Mucosa of descending colon (tissue), 3 donors: ENCODE data around the gene AMER3. TPM values are rescaled to one million over a fixed set of nuclear protein-coding genes. Genes with fewer than 3 reads are reported as not detected.

Source experiments
- ATAC-seq: fragments of 200-7000 bp; cut with Tn5 transposase; one replicate; pipeline ENCODE4 v1.9.1; 2020; ENCODE audit warnings: mild to moderate bottlenecking, moderate library complexity
- DNase-seq, 3 donors: peaks; one replicate each; pipeline ENCODE4 v3.0.0-alpha.2; 2020
- H3K36me3 ChIP-seq: fragments of 200-600 bp; one replicate; pipeline ENCODE4 v1.8.0; 2021; ENCODE audit warnings: low read depth, mild to moderate bottlenecking
- H3K4me1 ChIP-seq: fragments of 200-600 bp; one replicate; pipeline ENCODE4 v1.8.0; 2021; ENCODE audit warnings: low read depth, mild to moderate bottlenecking
- H3K4me3 ChIP-seq: fragments of 200-600 bp; one replicate; pipeline ENCODE4 v1.8.0; 2021; ENCODE audit warnings: mild to moderate bottlenecking
- H3K9me3 ChIP-seq: fragments of 200-600 bp; one replicate; pipeline ENCODE4 v1.8.0; 2021; ENCODE audit warnings: mild to moderate bottlenecking
- CTCF ChIP-seq: fragments of 200-600 bp; IDR thresholded peaks from one replicate; pipeline ENCODE4 v1.8.0; 2022; ENCODE audit warnings: antibody characterized with exemption, mild to moderate bottlenecking
- intact Hi-C, 2 donors: fragments of 100-400 bp; cut with DNase I in 1 of 2; cut with micrococcal nuclease in 1 of 2; formaldehyde crosslinking; loops; one replicate each; pipeline versions ENCODE4 v1.11.0 to v1.11.1; 2022; cut with DNase I, micrococcal nuclease
- total RNA-seq, 3 donors: library from RNA; stranded (reverse); fragmentation: NEBNext Ultra II Directional in 2 of 3; extraction: Animal tissue kit (Norgen Biotek cat#: 25700) in 2 of 3; gene quantifications; one replicate each; pipeline versions ENCODE4 v1.2.1 to v1.2.4, GENCODE V29; 2021 to 2023
- donor health status: DM: no; HTN: no; CAD: no; lungs with moderate emphysema.
- donor health status: DM: no; HTN: no; CAD: no.
- donor health status: DM: no; HTN: yes; CAD: no.

The AMER3 gene
- total RNA-seq, 3 donors from 2014 or later, result 0.16 to 0.55 (median 0.52) TPM

- no peak for TF ChIP-seq CTCF
- DNase-seq (no peak), ATAC-seq (no peak)
- Histone ChIP-seq H3K4me3 (no peak overlapping the region), H3K4me1 (no peaks in the 10 kb centered on the region), H3K36me3 (no peaks in the 10 kb centered on the region), H3K9me3 (no peaks in the 10 kb centered on the region)
- intact Hi-C loops, result no loop called here
Measured at GRCh38 chr2:130776550-130776949, 21.2 kb downstream of the AMER3 start.

- no peak for TF ChIP-seq CTCF
- no peak overlapping the region for H3K4me3 ChIP-seq
- no peak for ATAC-seq
- DNase-seq, result no peak
- no peaks in the 10 kb centered on the region for H3K36me3 ChIP-seq
- intact Hi-C loops, result no loop called here
- H3K4me1 ChIP-seq, result no peaks in the 10 kb centered on the region
- H3K9me3 ChIP-seq, result no peaks in the 10 kb centered on the region
Measured at GRCh38 chr2:130778781-130779180, 23.4 kb downstream of the AMER3 start.

GRCh38 chr2:130785466-130786055 is 30.2 kb downstream of the AMER3 start:
- Histone ChIP-seq H3K4me3 (no peak overlapping the region), H3K4me1 (no peaks in the 10 kb centered on the region), H3K9me3 (no peaks in the 10 kb centered on the region), H3K36me3 (no peaks in the 10 kb centered on the region)
- no peak for ATAC-seq
- DNase-seq, result no peak
- intact Hi-C loops, result no loop called here
- TF ChIP-seq CTCF, result no peak

- intact Hi-C loops, result no loop called here
- Histone ChIP-seq H3K9me3 (no peaks in the 10 kb centered on the region), H3K4me1 (no peaks in the 10 kb centered on the region), H3K4me3 (no peak overlapping the region), H3K36me3 (no peaks in the 10 kb centered on the region)
- ATAC-seq, result no peak
- no peak for DNase-seq
- no peak for TF ChIP-seq CTCF
Measured at GRCh38 chr2:130786076-130786475, 30.7 kb downstream of the AMER3 start.

GRCh38 chr2:130787841-130788240 is 32.5 kb downstream of the AMER3 start:
- no peaks in the 10 kb centered on the region for H3K9me3 ChIP-seq
- no peak overlapping the region for H3K4me3 ChIP-seq
- intact Hi-C loops, result no loop called here
- H3K36me3 ChIP-seq, result no peaks in the 10 kb centered on the region
- no peak for TF ChIP-seq CTCF
- no peak for DNase-seq
- H3K4me1 ChIP-seq, result no peaks in the 10 kb centered on the region
- no peak for ATAC-seq

GRCh38 chr2:130790312-130790711 is 35.0 kb downstream of the AMER3 start:
- ATAC-seq, result no peak

More at GRCh38 chr2:130790312-130790711, 35.0 kb downstream of the AMER3 start:
- DNase-seq, result no peak
- TF ChIP-seq CTCF, result no peak
- Histone ChIP-seq H3K36me3 (no peaks in the 10 kb centered on the region), H3K9me3 (no peaks in the 10 kb centered on the region), H3K4me1 (no peaks in the 10 kb centered on the region), H3K4me3 (no peak overlapping the region)
- intact Hi-C loops, result no loop called here
